Liver (tissue), 9 donors: ENCODE results near the gene INPPL1. TPM values are rescaled to one million over a fixed set of nuclear protein-coding genes. Genes with fewer than 3 reads are reported as not detected.
A peak's percentile ranks its signal among the peaks of the same experiment; 100 is the strongest.

Experiments used
- DNase-seq: peaks from one replicate; pipeline ENCODE4 v3.0.0-alpha.2; 2017; ENCODE audit warnings: low spot score
- H3K27ac ChIP-seq, 2 donors: one replicate each; pipeline ENCODE4 v1.7.0; 2013; ENCODE audit warnings: inconsistent platforms in 2 of 2, low read length in 2 of 2, control low read depth in 1 of 2, low read depth in 1 of 2, mild to moderate bottlenecking in 1 of 2
- H3K27me3 ChIP-seq, 4 donors: one replicate each; pipeline versions ENCODE4 v1.6.1 to v1.7.0; 2013; ENCODE audit warnings: low read length in 3 of 4, inconsistent platforms in 1 of 4, mild to moderate bottlenecking in 1 of 4, moderate library complexity in 1 of 4; ENCODE audit not compliant: control insufficient read depth in 4 of 4, insufficient read depth in 4 of 4
- H3K36me3 ChIP-seq, 4 donors: one replicate each; pipeline versions ENCODE4 v1.6.1 to v1.7.0; 2013; ENCODE audit warnings: low read length in 3 of 4, mild to moderate bottlenecking in 3 of 4, low read depth in 1 of 4, moderate library complexity in 1 of 4; ENCODE audit not compliant: control insufficient read depth in 4 of 4, insufficient read depth in 3 of 4
- H3K4me1 ChIP-seq, 4 donors: one replicate each; pipeline versions ENCODE4 v1.6.1 to v1.7.0; 2013; ENCODE audit warnings: low read length in 3 of 4, mild to moderate bottlenecking in 3 of 4, moderate library complexity in 1 of 4; ENCODE audit not compliant: control insufficient read depth in 4 of 4, insufficient read depth in 4 of 4
- H3K4me3 ChIP-seq, 3 donors: one replicate each; pipeline versions ENCODE4 v1.6.1 to v1.7.0; 2013; ENCODE audit warnings: low read length in 3 of 3, control low read depth in 1 of 3, low read depth in 1 of 3, mild to moderate bottlenecking in 1 of 3
- H3K9ac ChIP-seq, 2 donors: one replicate each; pipeline ENCODE4 v1.7.0; 2013; ENCODE audit warnings: low read length in 2 of 2, mild to moderate bottlenecking in 2 of 2, moderate library complexity in 2 of 2, control low read depth in 1 of 2, low read depth in 1 of 2
- H3K9me3 ChIP-seq, 4 donors: one replicate each; pipeline versions ENCODE4 v1.6.1 to v1.7.0; 2013; ENCODE audit warnings: low read length in 3 of 4; ENCODE audit not compliant: control insufficient read depth in 4 of 4
- ATF3 ChIP-seq: IDR thresholded peaks from 2 replicates; pipeline ENCODE4 v1.6.1; 2016; ENCODE audit warnings: antibody characterized with exemption
- CTCF ChIP-seq: fragments of 150-350 bp; IDR thresholded peaks from 2 replicates; pipeline ENCODE4 v1.5.1; 2017; ENCODE audit warnings: improper control_type of control experiment, low read depth, low read length; ENCODE audit not compliant: missing input control
- FOXA1 ChIP-seq: IDR thresholded peaks from 2 replicates; pipeline ENCODE4 v1.6.1; 2016; ENCODE audit warnings: antibody characterized with exemption
- FOXA2 ChIP-seq: IDR thresholded peaks from 2 replicates; pipeline ENCODE4 v1.6.1; 2016; ENCODE audit warnings: antibody characterized with exemption
- GABPA ChIP-seq, 2 donors: IDR thresholded peaks in 1 of 2; conservative IDR thresholded peaks in 1 of 2; 2 replicates each; pipeline ENCODE4 v1.6.1; 2016; ENCODE audit warnings: antibody characterized with exemption in 2 of 2, mild to moderate bottlenecking in 1 of 2, moderate library complexity in 1 of 2
- HNF4A ChIP-seq, 2 donors: conservative IDR thresholded peaks; 2 replicates each; pipeline ENCODE4 v1.6.1; 2016; ENCODE audit warnings: antibody characterized with exemption in 2 of 2, mild to moderate bottlenecking in 2 of 2
- HNF4G ChIP-seq: IDR thresholded peaks from 2 replicates; pipeline ENCODE4 v1.6.1; 2016; ENCODE audit warnings: antibody characterized with exemption
- JUND ChIP-seq, 2 donors: IDR thresholded peaks; 2 replicates each; pipeline ENCODE4 v1.6.1; 2016; ENCODE audit warnings: antibody characterized with exemption in 2 of 2
- MAX ChIP-seq: IDR thresholded peaks from 2 replicates; pipeline ENCODE4 v1.6.1; 2016; ENCODE audit warnings: antibody characterized with exemption
- NR2F2 ChIP-seq: IDR thresholded peaks from 2 replicates; pipeline ENCODE4 v1.6.1; 2016; ENCODE audit warnings: antibody characterized with exemption
- RAD21 ChIP-seq, 2 donors: IDR thresholded peaks; 2 replicates each; pipeline ENCODE4 v1.6.1; 2016; ENCODE audit warnings: antibody characterized with exemption in 2 of 2, mild to moderate bottlenecking in 2 of 2
- REST ChIP-seq: IDR thresholded peaks from 2 replicates; pipeline ENCODE4 v1.6.1; 2016; ENCODE audit warnings: antibody characterized with exemption, mild to moderate bottlenecking
- RXRA ChIP-seq, 2 donors: IDR thresholded peaks; 2 replicates each; pipeline ENCODE4 v1.6.1; 2017 to 2018; ENCODE audit warnings: antibody characterized with exemption in 2 of 2, mild to moderate bottlenecking in 1 of 2
- SP1 ChIP-seq: IDR thresholded peaks from 2 replicates; pipeline ENCODE4 v1.6.1; 2018; ENCODE audit warnings: antibody characterized with exemption, mild to moderate bottlenecking
- TAF1 ChIP-seq: conservative IDR thresholded peaks from 2 replicates; pipeline ENCODE4 v1.6.1; 2016; ENCODE audit warnings: antibody characterized with exemption, mild to moderate bottlenecking
- YY1 ChIP-seq: IDR thresholded peaks from 2 replicates; pipeline ENCODE4 v1.6.1; 2016; ENCODE audit warnings: antibody characterized with exemption, mild to moderate bottlenecking
- ZBTB33 ChIP-seq: IDR thresholded peaks from 2 replicates; pipeline ENCODE4 v1.6.1; 2016; ENCODE audit warnings: antibody characterized with exemption
- WGBS: extraction: QIAGEN DNeasy Blood & Tissue Kit; methylation state at CpG from one replicate; pipeline ENCODE4 v1.1.7; 2013; 5-methylcytosine and 5-hydroxymethylcytosine counted together
- polyA plus RNA-seq, 2 donors: library from polyadenylated mRNA; stranded (reverse) in 1 of 2; unstranded in 1 of 2; fragments of 200-250 nt in 1 of 2; fragments of >200 nt in 1 of 2; fragmentation: Nextera tagmentation in 1 of 2; extraction: Ambion mirVana in 1 of 2; gene quantifications; one replicate each; pipeline versions ENCODE4 v1.2.1 to v1.2.3, GENCODE V29; 2013 to 2015
- total RNA-seq, 2 donors: library from RNA; depleted of rRNA; stranded (reverse); fragments of >200 nt; gene quantifications; one replicate each; pipeline ENCODE4 v1.2.3, GENCODE V29; 2014
- donor health status: healthy.
- donor health status: healthy.
- donor health status: healthy.
- donor health status: healthy.
- donor health status: healthy.

The INPPL1 gene
- total and polyA plus RNA-seq, 4 donors: 7.2 to 29.0 (median 17.1) TPM

GRCh38 chr11:72235351-72236057 lies 10.9 kb downstream of the INPPL1 start:
- WGBS: 95% methylated on average over 17 of the region's 17 CpGs
- peak; percentile 31 for DNase-seq

More at GRCh38 chr11:72235351-72236057, 10.9 kb downstream of the INPPL1 start:
- Histone ChIP-seq H3K9ac (no peak overlapping the region), H3K36me3 (peaks cover 14 to 69% (median 36%) of the 10 kb centered on the region in 4 donors), H3K27me3 (no peaks in the 10 kb centered on the region), H3K27ac (no peak overlapping the region), H3K9me3 (no peaks in the 10 kb centered on the region), H3K4me3 (no peak overlapping the region), H3K4me1 (peaks cover 6 to 19% (median 13%) of the 10 kb centered on the region in 4 donors)
- no peak for TF ChIP-seq SP1
- no peak for TF ChIP-seq RXRA (IDR thresholded peaks at IDR 0.05)
- no peak for TF ChIP-seq TAF1
- TF ChIP-seq MAX: no peak
- no peak for TF ChIP-seq YY1
- no peak for TF ChIP-seq REST
- TF ChIP-seq RAD21 (IDR thresholded peaks at IDR 0.05): no peak
- no peak for TF ChIP-seq FOXA1
- no peak for TF ChIP-seq JUND (IDR thresholded peaks at IDR 0.05)
- TF ChIP-seq HNF4G: no peak
- TF ChIP-seq ZBTB33: no peak
- TF ChIP-seq FOXA2: no peak
- no peak for TF ChIP-seq HNF4A (conservative IDR thresholded peaks at IDR 0.05)
- no peak for TF ChIP-seq ATF3
- TF ChIP-seq NR2F2: no peak
- no peak for TF ChIP-seq GABPA (IDR thresholded peaks at IDR 0.05 in 1 of 2, conservative IDR thresholded peaks at IDR 0.05 in 1 of 2)
- no peak for TF ChIP-seq CTCF
